ENCODE data around the gene OTOGL.
"Not testable (repeated sequence)": the region's sequence is repeated elsewhere in the genome, so short reads cannot be mapped to it uniquely, and the experiment has no call there.

Gene OTOGL

DNA sequence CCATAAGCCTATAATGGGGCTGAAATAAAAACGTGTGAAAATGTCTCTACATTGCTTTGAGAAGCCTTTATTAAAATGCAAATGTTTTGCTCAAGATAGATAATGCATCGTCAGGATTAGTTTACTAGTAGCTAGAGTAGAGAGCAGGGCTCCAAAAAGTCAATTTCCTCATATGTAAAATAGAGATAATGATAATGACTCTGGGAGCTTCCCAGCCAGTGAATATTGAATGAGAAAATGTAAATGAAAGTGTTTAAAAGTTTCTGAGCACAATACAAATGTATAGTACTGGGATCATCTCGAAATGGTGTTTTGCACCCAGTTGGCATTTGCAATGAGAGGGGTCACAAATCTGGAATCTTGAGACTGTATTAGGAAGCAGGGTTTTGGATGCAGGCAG is 135.3 kb downstream of the OTOGL start:
- no peak for DNase-seq

DNA sequence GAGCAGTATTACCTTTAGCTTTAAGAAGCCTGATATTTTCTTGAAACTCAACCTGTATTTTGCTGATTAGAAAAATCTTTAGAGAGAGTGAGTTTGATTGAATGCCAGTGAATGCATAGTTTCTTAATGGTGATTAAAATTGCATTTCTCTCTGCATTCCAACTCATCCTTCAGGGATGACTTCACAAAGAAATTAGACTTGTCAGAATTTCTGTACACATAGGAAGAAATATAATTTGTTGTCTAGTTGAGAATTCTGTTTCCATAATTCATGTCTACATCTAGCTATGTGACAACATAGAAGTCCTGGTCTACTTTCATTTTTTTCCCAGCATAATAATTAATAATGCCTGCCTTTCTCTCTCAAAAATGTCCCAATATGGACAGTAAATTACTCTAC is 136.6 kb downstream of the OTOGL start:
- DNase-seq: no peak

DNA sequence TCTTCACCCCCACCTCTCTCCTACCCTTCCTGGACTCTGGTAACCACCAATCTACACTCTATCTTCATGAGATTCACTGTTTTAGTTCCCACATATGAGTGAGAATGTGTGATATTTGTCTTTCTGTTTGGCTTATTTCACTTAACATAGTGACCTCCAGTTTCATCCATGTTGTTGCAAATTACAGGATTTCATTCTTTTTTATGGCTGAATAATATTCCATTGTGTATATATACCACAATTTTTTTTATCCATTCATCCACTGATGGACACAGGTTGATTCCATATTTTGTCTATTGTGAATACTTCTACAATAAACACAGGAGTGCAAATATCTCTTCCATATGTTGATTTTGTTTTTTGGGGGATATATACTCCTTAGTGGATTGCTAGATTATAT is 140.5 kb downstream of the OTOGL start:
- DNase-seq: no peak

DNA sequence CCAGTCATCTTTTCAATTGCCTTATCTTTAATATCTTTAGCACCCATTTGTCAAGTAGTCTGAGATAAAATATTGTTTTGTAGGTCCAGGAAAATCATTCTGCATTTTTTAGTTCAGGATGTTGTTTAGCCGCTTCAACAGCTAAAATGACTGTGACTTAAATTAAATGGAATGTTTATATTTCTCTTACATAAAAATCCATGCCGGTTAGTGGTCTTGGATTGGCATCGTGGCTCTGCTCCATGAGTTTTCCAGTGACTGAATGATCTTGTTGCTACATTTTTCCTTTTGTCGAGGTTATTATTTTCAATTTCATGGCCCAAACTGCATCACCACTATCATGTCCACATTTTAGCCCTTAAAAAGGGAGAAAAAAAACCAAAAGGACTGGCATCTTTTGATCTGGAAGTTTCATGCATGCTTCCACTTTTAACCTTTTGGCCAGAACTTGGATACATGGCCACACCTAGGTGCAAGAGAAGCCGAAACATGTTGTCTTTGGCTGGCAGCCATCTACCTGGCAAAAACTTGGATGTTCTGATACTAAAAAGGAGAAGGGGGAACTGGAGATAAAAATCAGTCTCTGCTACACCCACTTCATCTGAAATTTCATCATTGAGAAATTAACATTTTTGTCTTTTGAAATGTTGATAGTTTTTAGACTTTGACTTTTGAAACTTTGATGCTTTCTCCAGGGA is 142.4 kb downstream of the OTOGL start:
- no peak for DNase-seq

DNA sequence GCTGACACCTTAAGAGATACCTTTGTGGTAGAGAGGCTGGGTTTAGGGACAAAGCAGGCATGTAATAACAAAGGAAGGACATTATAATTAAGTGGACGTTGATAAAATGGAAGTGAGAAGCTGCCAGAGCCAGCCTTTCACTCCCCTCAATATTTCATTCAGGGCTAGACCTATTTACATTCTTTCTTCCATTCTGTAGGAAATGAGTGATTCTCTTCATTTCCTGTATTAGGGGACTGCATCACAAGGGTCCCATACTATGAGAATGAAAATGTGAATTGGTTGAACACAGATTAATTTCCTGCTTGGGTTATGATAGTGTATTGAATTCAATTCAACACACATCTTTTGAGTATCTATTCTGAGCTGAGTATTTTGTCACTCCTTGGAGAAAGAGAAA is 143.0 kb downstream of the OTOGL start:
- no peak for DNase-seq

DNA sequence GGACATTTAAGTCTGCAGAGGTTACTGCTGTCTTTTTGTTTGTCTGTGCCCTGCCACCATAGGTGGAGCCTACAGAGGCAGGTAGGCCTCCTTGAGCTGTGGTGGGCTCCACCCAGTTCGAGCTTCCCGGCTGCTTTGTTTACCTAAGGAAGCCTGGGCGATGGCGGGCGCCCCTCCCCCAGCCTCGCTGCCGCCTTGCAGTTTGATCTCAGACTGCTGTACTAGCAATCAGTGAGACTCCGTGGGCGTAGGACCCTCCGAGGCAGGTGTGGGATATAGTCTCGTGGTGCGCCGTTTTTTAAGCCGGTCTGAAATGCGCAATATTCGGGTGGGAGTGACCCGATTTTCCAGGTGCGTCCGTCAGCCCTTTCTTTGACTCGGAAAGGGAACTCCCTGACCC is 150.2 kb downstream of the OTOGL start:
- DNase-seq: not testable (repeated sequence)

DNA sequence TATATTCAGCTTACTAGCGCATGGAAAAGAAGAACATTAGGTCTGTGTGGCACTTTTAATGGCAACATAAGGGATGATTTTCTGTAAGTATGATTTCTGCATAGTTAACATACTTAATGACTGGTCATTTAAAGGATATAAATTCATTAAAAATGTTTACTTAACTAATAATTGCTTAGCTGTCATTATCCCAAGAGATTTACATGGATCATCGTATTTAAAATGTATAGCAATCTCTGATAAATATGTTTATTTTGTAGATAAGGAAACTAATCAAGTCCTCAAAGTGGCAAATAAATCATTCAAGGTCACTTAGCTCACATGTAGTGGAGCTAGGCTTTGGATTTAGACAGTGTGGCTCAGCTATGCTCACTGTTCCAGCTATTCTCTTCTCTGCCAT is 158.6 kb downstream of the OTOGL start:
- peak; percentile 31 for DNase-seq

DNA sequence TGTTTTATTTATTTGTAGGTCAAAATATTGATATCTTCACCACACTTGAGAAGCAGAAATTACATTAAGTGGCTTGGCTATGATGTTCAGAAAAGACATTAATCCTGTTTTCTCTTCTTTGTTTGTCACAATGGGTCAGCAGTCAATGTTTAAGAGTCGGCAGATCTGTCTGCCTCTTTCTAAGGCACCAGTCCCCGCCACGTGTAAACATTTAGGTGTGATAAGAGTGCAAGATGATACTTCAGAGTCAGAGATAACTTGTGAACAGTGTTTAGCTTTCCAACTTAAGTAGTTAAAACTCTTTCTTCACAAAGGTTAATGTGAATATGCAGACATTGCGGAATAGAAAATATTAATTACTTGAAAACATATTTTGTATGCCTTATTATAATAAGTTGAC is 160.9 kb downstream of the OTOGL start:
- DNase-seq: peak; percentile 50

DNA sequence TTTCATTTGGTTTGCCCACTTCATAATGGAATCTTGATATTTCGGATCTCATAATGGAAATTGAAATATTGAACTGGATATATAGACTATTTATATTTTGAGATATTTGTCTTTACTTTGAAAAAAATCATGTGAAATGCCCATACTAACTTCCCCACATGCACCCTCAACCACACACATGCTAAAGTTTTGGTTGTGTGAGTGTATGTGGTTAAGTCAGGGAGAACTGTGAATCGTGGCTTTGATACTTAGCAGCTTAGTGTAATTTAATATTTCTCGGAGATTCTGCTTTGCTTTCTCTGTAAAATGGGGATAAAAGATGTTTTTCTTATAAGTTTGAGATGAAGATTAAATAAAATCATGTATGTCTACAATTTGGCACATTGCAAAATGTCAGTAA is 162.1 kb downstream of the OTOGL start:
- no peak for DNase-seq

DNA sequence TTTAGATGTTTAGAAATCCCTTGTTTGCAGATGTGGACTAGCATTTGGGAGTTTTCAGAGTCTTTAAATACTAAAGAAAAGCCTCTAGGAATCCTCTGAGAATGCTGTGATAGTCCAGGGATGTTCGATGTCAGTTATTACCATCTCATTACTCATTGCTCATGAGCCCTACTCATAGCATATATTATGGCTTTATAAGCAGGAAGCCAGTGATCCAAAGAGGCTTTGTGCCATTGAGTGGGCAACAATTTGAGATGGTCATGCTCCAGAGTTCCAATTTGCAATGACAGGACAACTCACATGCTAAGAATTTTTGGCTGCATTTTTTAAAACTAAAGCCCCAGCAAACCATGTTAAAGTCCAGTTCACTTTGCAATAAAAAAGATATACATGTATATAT is 163.0 kb downstream of the OTOGL start:
- no peak for DNase-seq

DNA sequence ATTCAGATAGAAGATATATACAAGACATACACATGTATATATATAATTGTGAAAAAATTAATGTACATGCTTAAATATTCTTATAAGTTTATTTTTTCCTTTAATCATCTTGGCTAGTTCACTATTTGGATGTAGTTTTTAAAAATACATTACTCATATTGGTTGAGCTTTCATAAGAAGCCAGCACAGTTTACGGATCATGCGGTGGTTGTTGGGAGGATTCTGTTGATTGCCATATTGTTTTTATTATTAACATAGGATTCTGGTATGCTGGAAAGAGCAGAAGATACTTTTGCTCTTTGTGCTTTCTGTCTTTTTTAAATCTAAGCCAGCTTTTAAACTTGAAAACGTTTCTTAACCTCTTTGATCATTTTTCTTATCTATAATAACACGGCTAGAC is 163.4 kb downstream of the OTOGL start:
- no peak for DNase-seq

DNA sequence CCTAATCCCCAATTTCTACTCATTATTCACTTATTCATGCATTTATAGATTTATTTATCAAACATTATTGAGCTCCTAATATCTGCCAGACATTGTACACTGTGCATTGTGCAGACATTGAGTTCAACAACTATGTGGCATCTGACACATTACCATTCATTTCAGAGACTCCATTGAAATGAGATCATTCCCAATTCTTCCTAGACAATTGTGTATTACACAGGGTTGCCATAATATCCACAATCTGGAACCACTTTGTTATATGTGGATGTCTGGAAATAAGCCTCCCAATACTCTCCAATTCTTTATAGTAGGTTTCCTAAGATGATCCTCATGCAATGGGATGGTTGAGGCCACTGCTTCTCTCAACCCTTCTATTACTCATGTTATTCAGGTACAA is 165.0 kb downstream of the OTOGL start:
- no peak for DNase-seq

DNA sequence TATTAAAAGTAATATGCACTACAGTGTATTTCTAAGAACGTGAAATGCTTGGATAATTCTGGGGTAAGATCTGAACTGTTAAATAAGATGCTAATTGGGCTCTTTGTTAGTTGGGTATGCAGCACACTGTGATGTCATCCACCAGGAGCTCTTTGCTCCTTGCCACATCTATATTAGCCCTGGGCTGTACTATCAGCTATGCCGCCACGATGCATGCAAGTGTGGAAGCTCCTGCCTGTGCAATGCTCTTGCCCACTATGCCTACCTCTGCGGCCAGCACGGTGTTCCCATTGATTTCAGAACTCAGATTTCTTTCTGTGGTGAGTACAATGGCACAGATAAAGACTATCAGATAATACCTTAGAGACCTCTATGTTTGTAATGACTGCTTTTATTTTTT is 165.6 kb downstream of the OTOGL start:
- no peak for DNase-seq

DNA sequence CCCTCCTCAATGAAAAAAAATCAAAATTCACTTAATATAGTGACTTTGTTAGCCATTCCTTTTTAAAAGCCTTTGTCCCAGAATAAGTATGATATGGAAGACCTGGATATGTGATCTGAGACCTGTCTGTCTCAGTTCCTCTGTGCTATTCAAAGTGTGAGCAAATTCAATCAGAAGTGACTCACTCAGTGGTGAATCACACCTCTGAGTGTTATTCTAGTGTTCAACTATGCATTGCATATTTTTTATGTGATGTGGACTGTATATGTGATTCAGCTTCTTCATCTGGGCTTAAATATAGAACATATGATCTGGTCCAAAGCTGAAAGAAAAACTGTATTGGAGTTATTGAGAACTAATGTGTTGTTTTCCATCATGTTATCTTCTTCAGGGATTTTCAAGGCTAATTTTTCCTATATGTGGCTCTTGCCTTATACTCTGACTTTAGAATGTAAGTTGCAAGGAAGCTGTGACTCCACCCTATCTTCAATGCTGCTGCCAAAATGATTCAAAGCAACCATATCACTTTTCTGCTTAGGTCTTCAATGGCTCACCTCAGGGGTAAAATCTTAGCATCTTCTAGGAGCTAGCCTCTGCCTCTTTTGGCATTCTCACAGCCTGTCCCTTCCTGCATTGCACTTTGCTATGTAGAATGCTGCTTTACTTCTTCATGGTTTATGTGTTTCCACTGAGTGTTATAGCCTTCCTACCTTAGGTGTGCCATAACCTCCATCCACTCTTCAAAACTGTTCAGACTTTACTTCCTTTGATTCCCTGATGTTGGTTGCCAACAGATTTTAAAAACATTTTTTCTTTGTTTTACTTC is 169.8 kb downstream of the OTOGL start:
- DNase-seq: no peak

DNA sequence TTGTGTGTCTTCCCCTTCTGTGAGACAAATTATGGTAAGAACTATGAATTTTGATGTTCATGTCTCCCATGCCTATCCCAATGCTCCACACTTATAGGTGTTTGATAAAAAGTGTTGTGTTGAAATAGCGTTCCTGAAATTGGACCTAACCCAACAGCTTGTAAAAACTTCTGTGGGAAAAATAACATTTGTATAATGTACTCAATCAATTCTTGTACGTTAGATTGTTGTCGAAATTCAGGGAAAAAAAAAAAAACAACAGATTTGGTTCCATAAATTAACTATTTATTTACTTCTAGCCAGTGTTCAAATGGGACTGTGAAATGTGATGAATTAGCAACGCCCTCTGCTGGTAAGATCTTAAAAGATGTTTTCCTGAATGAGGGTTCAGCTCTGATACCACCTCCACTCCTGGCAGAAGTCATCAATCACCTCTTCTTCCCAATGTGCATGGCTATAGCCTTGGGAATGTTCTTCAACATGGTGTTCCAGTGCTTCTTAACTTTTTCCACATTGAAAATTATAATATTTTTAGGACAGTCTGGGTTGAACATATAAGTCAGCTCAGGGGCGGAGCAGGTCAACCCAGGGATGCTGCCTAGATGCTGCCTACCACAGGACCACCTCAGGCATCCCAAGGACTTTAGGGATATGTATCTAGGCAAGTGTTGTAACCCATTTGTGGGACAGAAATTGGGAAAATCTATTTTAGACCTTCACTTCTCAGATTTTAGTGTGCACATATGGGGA is 170.6 kb downstream of the OTOGL start:
- peak; percentile 43 for DNase-seq

DNA sequence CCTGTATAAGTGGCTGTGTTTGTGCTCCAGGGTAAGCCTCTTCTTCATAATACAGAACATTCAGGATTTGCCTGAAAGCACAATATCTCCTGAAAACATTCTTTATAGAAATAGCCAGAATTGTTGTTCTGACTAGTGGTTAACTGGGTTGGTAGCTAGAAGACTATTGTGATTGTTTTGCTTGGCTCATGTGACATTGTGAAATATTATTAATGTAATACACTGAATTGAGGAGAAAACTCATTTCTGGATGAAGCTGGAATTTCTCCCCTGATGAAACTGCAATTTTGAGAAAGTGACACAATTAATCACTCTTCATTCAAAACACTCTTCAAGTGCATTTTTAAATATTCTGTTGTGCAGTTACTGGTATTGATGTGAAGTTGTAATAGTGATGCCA is 172.4 kb downstream of the OTOGL start:
- DNase-seq: no peak

DNA sequence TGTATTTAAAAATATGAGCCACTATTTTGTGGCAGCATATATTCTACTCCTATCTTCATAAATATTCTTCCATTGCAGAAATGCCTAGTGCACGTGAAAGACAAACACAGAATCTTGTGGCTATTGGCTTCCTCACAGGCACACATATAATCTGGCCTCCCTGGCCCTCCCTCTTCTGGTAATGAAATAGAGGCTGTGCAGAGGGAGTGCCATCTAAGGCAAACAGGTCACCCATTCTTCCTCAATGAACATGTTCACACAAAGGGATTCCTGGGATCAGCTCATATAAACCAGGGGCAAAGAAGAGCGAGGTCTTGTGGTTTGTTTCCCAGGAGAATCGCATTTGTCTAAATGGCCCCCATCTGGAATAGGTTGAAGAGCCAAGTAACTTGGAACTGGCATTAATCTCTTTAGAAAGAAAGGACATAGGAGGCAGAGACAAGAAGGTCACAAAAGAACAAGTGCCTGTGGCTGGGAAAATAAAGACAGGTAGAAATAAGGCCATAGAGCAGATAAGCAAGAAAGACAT is 173.1 kb downstream of the OTOGL start:
- DNase-seq: no peak

DNA sequence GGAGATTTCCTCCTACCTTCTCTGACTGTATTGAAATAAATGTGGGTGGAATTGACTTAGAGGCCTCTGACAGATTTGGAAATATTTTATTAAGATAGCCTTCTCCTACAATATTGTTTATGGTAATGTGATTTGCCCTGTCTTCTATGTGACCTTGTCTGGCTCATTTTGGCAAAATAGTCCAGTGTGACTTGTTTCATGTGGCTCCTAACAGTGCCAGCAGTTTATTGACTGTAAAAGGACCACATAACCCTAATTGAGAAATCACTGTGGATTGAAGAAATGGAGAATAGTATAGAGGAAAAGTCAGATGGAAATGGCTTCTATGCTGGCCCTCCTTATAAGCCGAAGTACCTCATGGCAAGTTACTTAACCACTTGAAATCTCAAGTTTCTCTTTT is 173.8 kb downstream of the OTOGL start:
- no peak for DNase-seq

DNA sequence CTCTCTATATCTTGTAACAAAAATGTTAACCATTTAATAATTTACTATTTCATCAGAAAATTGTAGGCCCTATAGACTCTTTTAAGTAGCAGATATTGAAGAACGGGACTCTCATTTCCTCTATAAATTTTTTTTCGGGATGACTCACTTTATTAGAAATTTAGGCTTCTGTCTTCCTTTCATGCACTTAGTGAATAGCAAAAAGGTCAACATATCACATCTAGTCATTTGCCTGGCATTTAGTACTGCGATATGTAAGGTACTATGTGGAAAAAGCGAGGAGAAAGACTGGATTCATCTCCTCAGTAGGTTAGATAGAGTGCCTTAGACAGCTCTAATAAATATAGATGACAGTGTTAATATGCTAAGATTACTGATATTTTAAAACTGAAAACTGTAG is 178.4 kb downstream of the OTOGL start:
- no peak for DNase-seq

DNA sequence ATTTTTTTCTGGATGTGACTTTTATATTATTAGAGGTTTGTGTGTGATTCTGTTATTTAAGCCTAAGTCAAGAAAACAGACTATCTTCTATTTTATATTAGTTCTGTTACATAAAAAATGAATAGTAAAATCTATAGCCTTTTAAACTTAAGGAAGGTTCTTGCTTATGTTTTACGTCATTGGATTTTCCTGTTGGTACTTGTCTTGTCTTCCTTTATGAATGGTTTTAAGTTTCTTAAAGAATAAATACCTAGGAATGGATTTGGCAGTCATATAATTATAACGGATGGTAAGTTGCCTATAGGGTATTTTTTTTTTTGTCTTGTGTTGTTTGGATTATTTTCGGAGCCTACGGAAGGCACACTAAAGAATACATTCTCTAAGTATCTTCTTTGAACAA is 182.9 kb downstream of the OTOGL start:
- no peak for DNase-seq

DNA sequence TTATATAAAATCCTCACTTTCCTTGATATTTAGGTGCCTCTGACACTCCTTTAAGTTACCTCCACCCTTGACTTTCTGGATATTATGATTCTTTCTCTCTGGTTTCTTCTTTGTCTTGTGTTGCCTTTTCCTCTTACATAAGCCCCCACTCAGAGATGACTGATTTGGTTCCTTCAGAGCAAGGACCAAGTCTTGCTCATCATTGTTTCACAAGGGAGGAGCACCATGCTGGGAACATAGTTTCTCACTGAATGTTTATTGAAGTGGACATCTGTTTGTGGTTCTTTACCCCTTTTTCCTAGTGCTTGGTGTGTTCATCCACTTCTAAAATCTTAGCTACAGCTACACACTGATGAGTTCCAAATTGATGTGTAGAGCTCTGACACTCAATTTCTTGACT is 183.4 kb downstream of the OTOGL start:
- no peak for DNase-seq

DNA sequence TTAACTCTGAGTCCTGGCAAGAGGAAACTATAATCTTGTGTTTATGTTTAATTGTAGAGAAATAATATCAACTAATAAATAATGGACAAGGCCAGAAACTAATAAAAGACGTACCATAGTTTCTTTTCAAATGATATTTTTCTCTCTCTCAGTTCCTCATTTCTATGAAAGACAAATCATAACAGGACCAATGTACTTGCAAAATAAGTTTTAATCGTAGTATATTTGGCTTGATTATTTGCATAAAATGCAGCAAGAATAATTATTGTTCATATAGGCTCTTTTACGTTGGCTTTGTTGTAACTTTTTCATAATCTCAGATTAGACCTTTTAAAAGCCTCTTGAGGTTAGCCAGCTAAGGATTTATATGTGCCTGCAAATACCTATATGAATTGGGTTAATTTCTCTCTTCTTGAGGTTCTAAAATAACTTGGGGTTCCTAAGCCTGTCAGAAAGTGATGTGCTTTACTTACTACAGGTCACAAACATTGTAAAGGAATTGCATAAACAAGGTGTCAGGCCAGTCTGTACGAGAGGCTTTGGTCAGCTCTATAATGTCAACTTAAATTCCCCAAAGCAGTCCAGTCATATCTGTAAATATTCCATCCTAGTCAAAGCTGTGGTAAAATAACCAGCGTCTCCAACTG is 191.9 kb downstream of the OTOGL start:
- DNase-seq: no peak

DNA sequence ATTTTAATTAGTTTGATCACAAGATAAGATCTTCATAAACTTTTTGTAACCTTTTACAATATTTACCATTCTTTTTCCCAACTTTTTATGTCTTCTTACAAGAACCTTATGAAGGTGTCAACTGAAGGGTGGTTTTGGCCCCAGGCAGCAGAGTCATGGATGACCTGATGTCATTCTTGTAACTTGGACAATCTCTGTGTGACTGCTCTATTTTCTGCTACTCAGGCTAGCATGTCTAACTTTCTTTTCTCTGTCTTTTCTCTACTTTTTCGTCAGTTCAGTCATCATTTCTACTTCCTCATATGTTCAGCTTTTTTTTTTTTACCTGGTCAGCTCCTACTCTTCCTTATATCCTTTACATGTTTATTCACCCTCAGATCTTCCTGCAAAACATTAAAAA is 194.0 kb downstream of the OTOGL start:
- peak; percentile 26 for DNase-seq
